K562 (cell line): ENCODE measurements around the gene SLC30A9. TPM values are rescaled to one million over a fixed set of nuclear protein-coding genes. Genes with fewer than 3 reads are reported as not detected.

Source experiments
- ATAC-seq: fragments of 200-7000 bp; cut with Tn5 transposase; 3 replicates; pipeline ENCODE4 v1.9.1; 2020; ENCODE audit warnings: moderate library complexity
- BruUV-seq: library from RNA; stranded (reverse); fragments of 400-500 nt; replicated peaks from 2 replicates; lab custom pipeline; 2021; lab: Mats Ljungman, UMichigan
- CTCF ChIA-PET: fragments of 300-600 bp; formaldehyde crosslinking; extraction: SDS; loops from one replicate; lab custom pipeline; 2021; ENCODE audit warnings: low intra/inter-chr PET ratio; lab: Yijun Ruan, JAX
- POLR2A ChIA-PET: fragments of 300-600, 350-650 bp; sonication (Branson Sonifier 250); formaldehyde crosslinking; extraction: SDS; loops from one replicate; lab custom pipeline; 2021; ENCODE audit warnings: antibody characterized with exemption, inconsistent platforms; lab: Yijun Ruan, JAX
- DNase-seq, 4 experiments: peaks; one replicate each; pipeline versions ENCODE4 v3.0.0 to v3.0.0-alpha.2; 2011 to 2018; ENCODE audit warnings: low spot score in 3 of 4, mixed read lengths in 3 of 4; ENCODE audit errors: extremely low read depth in 1 of 4
- FAIRE-seq: peaks from 2 replicates; lab custom pipeline; 2011; peaks lifted over from hg19 to GRCh38; lab: Jason Lieb, UNC
- H2AFZ ChIP-seq: 2 replicates; pipeline ENCODE4 v1.6.0; 2011; ENCODE audit warnings: low read depth, low read length, control low read depth, inconsistent platforms
- H3K27ac ChIP-seq: fragments of 200-600 bp; 3 replicates; pipeline ENCODE4 v1.8.0; 2011; ENCODE audit warnings: low read depth, mild to moderate bottlenecking, control low read depth, inconsistent platforms, low read length, moderate library complexity, mixed read lengths; ENCODE audit errors: extremely low read depth
- H3K27me3 ChIP-seq, 2 experiments: fragments of 300-600 bp in 1 of 2; 2 replicates in 1 of 2; 3 replicates in 1 of 2; pipeline versions ENCODE4 v1.6.0 to v1.8.0; 2011; ENCODE audit warnings: inconsistent platforms in 2 of 2, low read length in 2 of 2, mild to moderate bottlenecking in 1 of 2, mixed read lengths in 1 of 2, moderate library complexity in 1 of 2; ENCODE audit not compliant: control insufficient read depth in 2 of 2, insufficient read depth in 2 of 2
- H3K36me3 ChIP-seq: fragments of 300-600 bp; 3 replicates; pipeline ENCODE4 v1.8.0; 2011; ENCODE audit warnings: mild to moderate bottlenecking, low read length, inconsistent platforms; ENCODE audit not compliant: control insufficient read depth, insufficient read depth
- H3K4me1 ChIP-seq, 2 experiments: fragments of 200-600 bp in 1 of 2; replicated peaks in 1 of 2; 2 replicates in 1 of 2; 3 replicates in 1 of 2; pipeline versions ENCODE4 v1.5.1 to v1.8.0; 2011; ENCODE audit warnings: inconsistent platforms in 2 of 2, low read length in 2 of 2, mild to moderate bottlenecking in 1 of 2, mixed read lengths in 1 of 2, moderate library complexity in 1 of 2; ENCODE audit not compliant: control insufficient read depth in 2 of 2, insufficient read depth in 2 of 2
- H3K4me2 ChIP-seq: 2 replicates; pipeline ENCODE4 v1.6.1; 2011; ENCODE audit warnings: low read length, control low read depth, inconsistent platforms, mixed read lengths; ENCODE audit not compliant: insufficient read depth
- H3K4me3 ChIP-seq: fragments of 200-600 bp; sonication (generic), shearing (Covaris generic); 2 replicates; pipeline ENCODE4 v1.5.1; 2016; ENCODE audit warnings: control low read depth, inconsistent platforms
- H3K79me2 ChIP-seq: fragments of 200-600 bp; 3 replicates; pipeline ENCODE4 v1.8.0; 2011; ENCODE audit warnings: low read length, inconsistent platforms; ENCODE audit not compliant: control insufficient read depth, insufficient read depth
- H3K9ac ChIP-seq, 2 experiments: 2 replicates each; pipeline versions ENCODE4 v1.6.0 to v1.6.1; 2011; ENCODE audit warnings: low read depth in 2 of 2, low read length in 2 of 2, control low read depth in 1 of 2, inconsistent platforms in 1 of 2, mild to moderate bottlenecking in 1 of 2, mixed read lengths in 1 of 2; ENCODE audit not compliant: insufficient read depth in 1 of 2
- H3K9me1 ChIP-seq: one replicate; pipeline ENCODE4 v1.6.0; 2011; ENCODE audit warnings: inconsistent platforms, mild to moderate bottlenecking, low read length, moderate library complexity; ENCODE audit not compliant: control insufficient read depth, insufficient read depth
- H3K9me3 ChIP-seq: replicated peaks from 2 replicates; pipeline ENCODE4 v1.5.1; 2011; ENCODE audit warnings: low read depth, low read length, inconsistent platforms; ENCODE audit not compliant: control insufficient read depth, insufficient read depth
- H4K20me1 ChIP-seq: replicated peaks from 2 replicates; pipeline ENCODE4 v1.6.1; 2011; ENCODE audit warnings: low read length, inconsistent platforms, mixed read lengths; ENCODE audit not compliant: control insufficient read depth, insufficient read depth
- CTCF ChIP-seq, 3 experiments: IDR thresholded peaks in 2 of 3; conservative IDR thresholded peaks in 1 of 3; 2 replicates each; pipeline ENCODE4 v1.5.1; 2011 to 2012; ENCODE audit warnings: low read length in 3 of 3, mild to moderate bottlenecking in 3 of 3, control low read depth in 2 of 3, improper control_type of control experiment in 1 of 3, inconsistent platforms in 1 of 3, low read depth in 1 of 3, mixed read lengths in 1 of 3, moderate library complexity in 1 of 3; ENCODE audit not compliant: insufficient read depth in 2 of 3
- TFAP4 ChIP-seq: sonication (generic); formaldehyde crosslinking; IDR thresholded peaks from 2 replicates; pipeline ENCODE4 v1.8.0; 2022; ENCODE audit warnings: missing genetic modification reagents, mild to moderate bottlenecking, moderate library complexity, borderline replicate concordance
- WGBS: fragments of 100-300 bp; shearing (Covaris generic); methylation state at CpG from one replicate; pipeline ENCODE4 v1.1.6; 2016; ENCODE audit warnings: low coverage, mixed read lengths; ENCODE audit not compliant: insufficient coverage; ENCODE audit errors: missing lambda C conversion rate; 5-methylcytosine and 5-hydroxymethylcytosine counted together
- in situ Hi-C: fragments of 300-500 bp; cut with MboI; formaldehyde crosslinking; loops from 4 replicates; pipeline ENCODE4 v1.15.0; 2018; ENCODE audit warnings: inconsistent platforms, mixed read lengths
- intact Hi-C: fragments of 100-400 bp; cut with micrococcal nuclease; formaldehyde crosslinking; loops from 2 replicates; pipeline ENCODE4 v1.14.2; 2022
- polyA plus RNA-seq, 8 experiments: library from polyadenylated mRNA; depleted of rRNA in 4 of 8; stranded (reverse) in 5 of 8; unstranded in 3 of 8; fragments of >200 nt; fragmentation: Nextera tagmentation in 2 of 8; fragmentation: Illumina TruSeq in 1 of 8; extraction: Ambion mirVana in 2 of 8; extraction: Trizol in 1 of 8; gene quantifications; 2 replicates each; pipeline versions ENCODE4 v1.2.1 to v1.2.3, GENCODE V29; 2011 to 2014; ENCODE audit warnings: inconsistent platforms in 1 of 8, missing spikeins in 1 of 8
- total RNA-seq, 7 experiments: library from RNA; depleted of rRNA in 6 of 7; stranded (reverse); fragments of >200 nt in 6 of 7; fragmentation: Illumina TruSeq in 2 of 7; extraction: Trizol in 2 of 7; gene quantifications; 2 replicates each; pipeline versions ENCODE4 v1.2.1 to v1.2.3, GENCODE V29; 2011 to 2021; ENCODE audit warnings: low replicate concordance in 1 of 7

Gene SLC30A9
- total and polyA plus RNA-seq, 9 of the 15 experiments (the other 6 are each of a cell fraction or from before 2014, with no cell fraction given) = 14.7 to 73.5 (median 51.6) TPM

GRCh38 chr4:41994461-41994985 lies 4.2 kb downstream of the SLC30A9 start:
- CTCF ChIA-PET = no interaction called here
- 79% methylated on average over 2 of the region's 3 CpGs for WGBS
- Histone ChIP-seq H3K4me1 (peaks cover 9 to 12% of the 10 kb centered on the region in 2 experiments; a peak in 4 of 5 replicates), H3K27me3 (no peaks in the 10 kb centered on the region), H3K27ac (no peak overlapping the region), H3K4me2 (no peak overlapping the region), H3K4me3 (no peak overlapping the region), H4K20me1 (peaks cover 6% of the 10 kb centered on the region; the same call in 1 of the 2 replicates), H3K9ac (no peak overlapping the region), H3K36me3 (peaks cover 2% of the 10 kb centered on the region; the same call in 2 of the 3 replicates), H3K9me3 (no peaks in the 10 kb centered on the region), H3K9me1 (no peaks in the 10 kb centered on the region), H3K79me2 (peaks cover 59% of the 10 kb centered on the region), H2AFZ (no peak overlapping the region)
- TF ChIP-seq TFAP4 (CRISPR knock-in tag) = no peak
- TF ChIP-seq CTCF (IDR thresholded peaks at IDR 0.05 in 2 of 3, conservative IDR thresholded peaks at IDR 0.05 in 1 of 3; ENCODE audit: insufficient read depth in 2 of 3, low read depth in 1 of 3, low read length in 3 of 3) = 0 out of 6 replicates have a peak, but pooled peaks of 2 of the 3 experiments have one; percentile 1 to 10
- in situ Hi-C loops = no loop called here
- BruUV-seq = no TSS peak
- POLR2A ChIA-PET = no interaction called here
- intact Hi-C loops = loop anchor here (5.0 kb wide), 1 partner anchor 57 kb away; the partner anchor contains the start of gene TMEM33
- no peak for FAIRE-seq
- DNase-seq = no peak
- no peak for ATAC-seq
